Activated CD4-positive, alpha-beta T cell treated with anti-CD3 and anti-CD28 coated beads, Interleukin-10, Interleukin-2, amounts not matched to agents 100 ng/mL and 50 ng/mL, durations not matched to agents 16 hours and 8 hours (primary cell): Measurements from ENCODE around the gene PCDHGB7.
"Not testable (repeated sequence)": the region's sequence is repeated elsewhere in the genome, so short reads cannot be mapped to it uniquely, and the experiment has no call there.

ENCODE experiments used
- DNase-seq: peaks from one replicate; pipeline ENCODE4 v3.0.0-alpha.2; 2020

Gene PCDHGB7

GRCh38 chr5:141397756-141398551, 19.5 kb upstream of the PCDHGB7 start, which contains the start of gene PCDHGB5:
Gene PCDHGB5, plus strand, starts transcription at chr5:141397947. Its CDS starts 181 bp downstream, at chr5:141398128.
- peak; percentile 52 for DNase-seq

GRCh38 chr5:141398608-141399007, 18.9 kb upstream of the PCDHGB7 start:
- no peak for DNase-seq

- DNase-seq = no peak
These were observed 17.8 kb upstream of the PCDHGB7 start for GRCh38 chr5:141399555-141400258.

- no peak for DNase-seq
These were observed 14.8 kb upstream of the PCDHGB7 start, which contains the start of gene PCDHGA9 for GRCh38 chr5:141402553-141403243. Gene PCDHGA9, plus strand, starts transcription at chr5:141402778. Its CDS starts 175 bp downstream, at chr5:141402953.

- DNase-seq = no peak
These were observed 14.1 kb upstream of the PCDHGB7 start for GRCh38 chr5:141403387-141403786.

GRCh38 chr5:141407790-141408505, 9.5 kb upstream of the PCDHGB7 start, which contains the start of gene PCDHGB6:
Gene PCDHGB6, plus strand, starts transcription at chr5:141408021. Its CDS starts 182 bp downstream, at chr5:141408203.
- DNase-seq = peak; percentile 36

- DNase-seq = no peak
These were observed 7.7 kb upstream of the PCDHGB7 start for GRCh38 chr5:141409598-141410306.

GRCh38 chr5:141411575-141411974, 5.9 kb upstream of the PCDHGB7 start:
- DNase-seq = no peak

GRCh38 chr5:141412854-141413539, 4.5 kb upstream of the PCDHGB7 start, which contains the start of gene PCDHGA10:
Gene PCDHGA10, plus strand, starts transcription at chr5:141412987. Its CDS starts 189 bp downstream, at chr5:141413176.
- peak; percentile 61 for DNase-seq

- DNase-seq = no peak
These were observed 3.9 kb upstream of the PCDHGB7 start for GRCh38 chr5:141413540-141414069.

GRCh38 chr5:141414548-141415274, 2.8 kb upstream of the PCDHGB7 start:
- DNase-seq = not testable (repeated sequence)

- DNase-seq = not testable (repeated sequence)
These were observed 2.2 kb upstream of the PCDHGB7 start for GRCh38 chr5:141415275-141415618.

GRCh38 chr5:141419074-141419880, 1.8 kb downstream of the PCDHGB7 start:
- DNase-seq = no peak

GRCh38 chr5:141420855-141421488, 3.5 kb downstream of the PCDHGB7 start, which contains the start of gene PCDHGA11:
Gene PCDHGA11, plus strand, starts transcription at chr5:141421051. Its CDS starts 177 bp downstream, at chr5:141421228.
- peak; percentile 59 for DNase-seq

GRCh38 chr5:141421489-141421855, 4.0 kb downstream of the PCDHGB7 start:
- no peak for DNase-seq

- no peak for DNase-seq
These were observed 5.3 kb downstream of the PCDHGB7 start for GRCh38 chr5:141422742-141423291.

GRCh38 chr5:141427783-141428426, 10.4 kb downstream of the PCDHGB7 start:
- DNase-seq = no peak
